ENCODE results near the gene POPDC2. TPM values are rescaled to one million over a fixed set of nuclear protein-coding genes. Genes with fewer than 3 reads are reported as not detected.
"Not testable (repeated sequence)": the region's sequence is repeated elsewhere in the genome, so short reads cannot be mapped to it uniquely, and the experiment has no call there.

The POPDC2 gene
- total RNA-seq, 1 donor from 2014 or later = 13.6 TPM

DNA sequence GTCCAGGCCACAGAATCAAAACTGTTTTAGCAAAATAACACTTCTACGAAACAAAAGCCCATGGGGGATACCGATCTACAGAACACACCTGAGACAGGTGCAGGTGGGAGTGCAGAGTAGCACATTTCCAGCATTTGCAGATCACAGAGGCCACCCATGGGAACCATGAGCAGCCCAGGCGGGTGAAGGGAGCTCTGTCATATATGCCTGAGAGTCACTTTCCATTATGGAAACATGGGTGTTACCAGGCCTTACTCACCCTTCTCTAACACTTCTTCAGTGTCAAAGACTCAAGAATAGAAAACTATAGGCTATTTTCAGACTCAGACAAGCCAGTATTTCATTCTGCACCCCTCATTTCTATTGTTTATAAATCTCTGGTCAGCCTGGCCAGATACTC lies 59.2 kb downstream of the POPDC2 start:
- no peak overlapping the region for H3K4me3 ChIP-seq (ENCODE audit: low read length in 3 of 3)

DNA sequence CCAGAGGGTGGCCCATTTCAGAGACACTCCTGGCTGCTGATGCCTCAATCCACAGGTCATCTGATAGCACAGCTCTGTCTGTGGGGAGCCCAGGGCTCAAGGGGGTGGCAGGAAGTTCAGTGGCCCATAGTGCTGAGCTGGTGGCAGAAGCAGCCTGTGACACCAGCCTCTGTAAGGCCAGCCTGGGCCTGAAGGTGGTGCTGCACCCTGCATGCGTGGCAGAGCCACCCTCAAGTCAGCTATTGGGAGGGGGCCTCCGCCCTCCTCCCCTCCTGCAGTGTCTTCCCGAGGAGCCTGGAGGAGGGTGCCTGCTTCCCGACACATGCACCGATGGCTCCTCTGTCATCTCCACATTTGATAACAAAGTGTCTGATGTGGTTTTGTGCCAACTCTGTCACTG lies 59.7 kb downstream of the POPDC2 start:
- no peak overlapping the region for H3K4me3 ChIP-seq (ENCODE audit: low read length in 3 of 3)
- no peaks in the 10 kb centered on the region for H3K9me3 ChIP-seq (ENCODE audit: control insufficient read depth in 3 of 3, low read length in 3 of 3)
- no peak overlapping the region for H3K9ac ChIP-seq (ENCODE audit: low read depth in 1 of 3, low read length in 3 of 3)
- no peaks in the 10 kb centered on the region for H3K27me3 ChIP-seq (ENCODE audit: control insufficient read depth in 3 of 3, insufficient read depth in 3 of 3, low read length in 3 of 3)
- H3K27ac ChIP-seq (ENCODE audit: low read depth, low read length) = no peak overlapping the region
- no peaks in the 10 kb centered on the region for H3K36me3 ChIP-seq (ENCODE audit: control insufficient read depth in 3 of 3, insufficient read depth in 3 of 3, low read length in 3 of 3)
- peaks cover 28 to 45% (median 42%) of the 10 kb centered on the region in 3 donors for H3K4me1 ChIP-seq (ENCODE audit: control insufficient read depth in 3 of 3, insufficient read depth in 3 of 3, low read length in 3 of 3)

More for the DNA sequence above, 59.2 kb downstream of the POPDC2 start:
- no peak overlapping the region for H3K27ac ChIP-seq (ENCODE audit: low read depth, low read length)
- peaks cover 23 to 41% (median 38%) of the 10 kb centered on the region in 3 donors for H3K4me1 ChIP-seq (ENCODE audit: control insufficient read depth in 3 of 3, insufficient read depth in 3 of 3, low read length in 3 of 3)
- no peaks in the 10 kb centered on the region for H3K9me3 ChIP-seq (ENCODE audit: control insufficient read depth in 3 of 3, low read length in 3 of 3)
- H3K27me3 ChIP-seq (ENCODE audit: control insufficient read depth in 3 of 3, insufficient read depth in 3 of 3, low read length in 3 of 3) = no peaks in the 10 kb centered on the region
- H3K36me3 ChIP-seq (ENCODE audit: control insufficient read depth in 3 of 3, insufficient read depth in 3 of 3, low read length in 3 of 3) = no peaks in the 10 kb centered on the region
- H3K9ac ChIP-seq (ENCODE audit: low read depth in 1 of 3, low read length in 3 of 3) = no peak overlapping the region

DNA sequence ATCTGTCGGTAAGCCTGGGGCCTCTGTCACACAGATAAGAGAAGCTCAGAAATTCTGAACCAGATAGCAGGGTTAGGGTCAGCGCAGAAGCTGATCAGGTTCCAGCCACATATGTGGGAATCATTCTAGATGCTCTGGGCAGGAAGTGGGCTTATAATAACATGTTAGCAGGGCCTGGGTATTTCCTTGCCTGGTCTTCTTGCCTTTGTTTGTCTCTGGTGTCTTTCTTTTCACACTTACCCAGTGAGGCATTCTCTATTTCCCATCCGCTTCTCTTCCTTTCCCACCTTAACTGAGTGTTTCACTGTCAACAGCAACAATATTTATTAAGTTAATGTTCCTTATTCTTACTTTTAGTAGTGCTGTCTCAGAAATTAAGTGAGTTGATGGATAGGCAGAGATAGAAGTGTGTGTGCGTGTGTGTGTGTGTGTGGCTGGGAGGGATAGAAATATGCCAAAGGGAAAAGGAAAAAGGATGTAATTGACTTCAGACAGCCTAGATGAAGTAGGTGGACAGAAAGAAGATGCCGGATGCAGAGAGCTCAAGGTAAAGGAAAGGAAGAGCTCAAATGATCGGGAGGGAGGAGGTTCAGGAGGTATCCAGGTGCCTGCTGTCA lies 60.7 kb downstream of the POPDC2 start:
- Histone ChIP-seq H3K36me3 (ENCODE audit: control insufficient read depth in 3 of 3, insufficient read depth in 3 of 3, low read length in 3 of 3) (no peaks in the 10 kb centered on the region), H3K27ac (ENCODE audit: low read depth, low read length) (no peak overlapping the region), H3K4me1 (ENCODE audit: control insufficient read depth in 3 of 3, insufficient read depth in 3 of 3, low read length in 3 of 3) (peaks cover 32 to 51% (median 49%) of the 10 kb centered on the region in 3 donors), H3K9ac (ENCODE audit: low read depth in 1 of 3, low read length in 3 of 3) (no peak overlapping the region), H3K9me3 (ENCODE audit: control insufficient read depth in 3 of 3, low read length in 3 of 3) (no peaks in the 10 kb centered on the region), H3K27me3 (ENCODE audit: control insufficient read depth in 3 of 3, insufficient read depth in 3 of 3, low read length in 3 of 3) (no peaks in the 10 kb centered on the region), H3K4me3 (ENCODE audit: low read length in 3 of 3) (no peak overlapping the region)

DNA sequence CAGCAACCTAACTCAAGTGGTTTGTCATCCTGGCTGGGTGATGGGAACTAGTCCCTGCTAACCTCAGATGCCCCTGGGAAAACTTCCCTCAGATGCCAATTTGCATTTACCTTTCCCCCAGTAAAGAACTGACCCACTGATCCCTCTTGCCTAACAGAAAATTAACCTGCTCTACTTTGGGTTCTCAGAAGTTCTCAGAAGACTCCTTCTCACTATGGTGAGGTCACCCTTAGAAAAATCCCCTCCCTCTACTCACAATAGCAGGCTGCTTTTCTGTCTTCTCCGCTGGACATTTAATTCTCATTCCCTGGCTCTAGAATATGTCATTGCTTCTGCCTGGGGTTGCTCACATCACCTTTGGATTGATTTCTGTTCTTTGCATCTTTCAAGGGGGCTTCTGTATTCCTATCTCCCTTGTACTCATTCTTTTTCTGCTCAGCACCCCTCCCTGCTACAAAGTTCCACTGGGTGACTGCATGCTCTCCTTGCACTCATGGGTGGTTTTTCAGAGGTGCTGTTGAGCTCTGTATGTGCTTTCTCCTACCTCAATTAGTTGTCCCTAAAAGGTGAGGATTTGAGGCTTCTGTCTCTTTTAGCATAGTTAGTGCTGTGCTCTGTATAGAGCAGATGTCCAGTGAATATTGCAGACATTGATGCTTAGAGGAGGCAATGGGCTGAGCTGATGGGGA lies 61.8 kb downstream of the POPDC2 start:
- H3K4me3 ChIP-seq (ENCODE audit: low read length in 3 of 3) = no peak overlapping the region
- no peaks in the 10 kb centered on the region for H3K27me3 ChIP-seq (ENCODE audit: control insufficient read depth in 3 of 3, insufficient read depth in 3 of 3, low read length in 3 of 3)
- no peaks in the 10 kb centered on the region for H3K36me3 ChIP-seq (ENCODE audit: control insufficient read depth in 3 of 3, insufficient read depth in 3 of 3, low read length in 3 of 3)
- no peak overlapping the region for H3K9ac ChIP-seq (ENCODE audit: low read depth in 1 of 3, low read length in 3 of 3)
- peak overlapping the region; percentile 5 for H3K27ac ChIP-seq (ENCODE audit: low read depth, low read length)
- no peaks in the 10 kb centered on the region for H3K9me3 ChIP-seq (ENCODE audit: control insufficient read depth in 3 of 3, low read length in 3 of 3)
- H3K4me1 ChIP-seq (ENCODE audit: control insufficient read depth in 3 of 3, insufficient read depth in 3 of 3, low read length in 3 of 3) = peaks cover 32 to 51% (median 49%) of the 10 kb centered on the region in 3 donors

DNA sequence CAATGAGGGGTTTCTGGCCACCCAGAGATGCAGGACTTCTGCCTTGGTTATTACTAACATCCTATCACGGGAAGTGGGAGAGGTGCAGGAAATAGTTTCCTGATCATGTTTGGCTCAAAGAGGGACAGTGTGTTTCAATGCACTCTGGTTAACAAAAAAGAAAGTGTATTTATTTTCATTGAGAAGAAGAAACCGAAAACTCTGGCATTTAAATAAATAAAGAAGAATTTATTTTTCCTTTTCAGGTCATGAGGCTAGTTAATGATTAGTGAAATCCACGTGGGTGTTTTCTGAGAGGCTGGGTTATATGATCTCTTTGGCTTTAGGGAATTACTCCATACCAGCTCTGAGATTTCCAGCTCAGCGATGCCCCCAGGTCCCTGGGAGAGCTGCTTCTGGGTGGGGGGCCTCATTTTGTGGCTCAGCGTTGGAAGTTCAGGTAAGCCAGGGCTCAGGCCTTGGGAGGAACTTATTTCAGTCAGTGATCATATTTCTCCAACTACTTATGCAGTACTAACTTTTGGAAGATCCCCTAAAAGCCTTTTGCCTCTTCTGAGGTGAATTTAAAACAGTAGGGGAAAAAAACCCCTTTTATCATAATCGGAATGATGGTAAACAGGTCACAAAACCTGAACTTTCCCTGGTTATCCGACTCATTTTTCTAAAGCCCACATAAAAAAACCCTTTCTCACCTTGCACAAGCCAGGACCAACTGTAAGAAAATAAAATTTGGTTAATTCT lies 62.7 kb downstream of the POPDC2 start, which contains the start of gene PLA1A:
Gene PLA1A, plus strand, starts transcription at position 338 of the 741 bp plus-strand sequence. Its CDS starts 29 bp downstream, at position 367.
- Histone ChIP-seq H3K9me3 (ENCODE audit: control insufficient read depth in 3 of 3, low read length in 3 of 3) (no peaks in the 10 kb centered on the region), H3K36me3 (ENCODE audit: control insufficient read depth in 3 of 3, insufficient read depth in 3 of 3, low read length in 3 of 3) (no peaks in the 10 kb centered on the region), H3K4me3 (ENCODE audit: low read length in 3 of 3) (no peak within 1 kb of the TSS), H3K27ac (ENCODE audit: low read depth, low read length) (peak within 1 kb of the TSS; percentile 85), H3K4me1 (ENCODE audit: control insufficient read depth in 3 of 3, insufficient read depth in 3 of 3, low read length in 3 of 3) (peaks cover 32 to 51% (median 44%) of the 10 kb centered on the region in 3 donors), H3K27me3 (ENCODE audit: control insufficient read depth in 3 of 3, insufficient read depth in 3 of 3, low read length in 3 of 3) (no peaks in the 10 kb centered on the region), H3K9ac (ENCODE audit: low read depth in 1 of 3, low read length in 3 of 3) (peak within 1 kb of the TSS in 1 of 3 donors; percentile 23)

DNA sequence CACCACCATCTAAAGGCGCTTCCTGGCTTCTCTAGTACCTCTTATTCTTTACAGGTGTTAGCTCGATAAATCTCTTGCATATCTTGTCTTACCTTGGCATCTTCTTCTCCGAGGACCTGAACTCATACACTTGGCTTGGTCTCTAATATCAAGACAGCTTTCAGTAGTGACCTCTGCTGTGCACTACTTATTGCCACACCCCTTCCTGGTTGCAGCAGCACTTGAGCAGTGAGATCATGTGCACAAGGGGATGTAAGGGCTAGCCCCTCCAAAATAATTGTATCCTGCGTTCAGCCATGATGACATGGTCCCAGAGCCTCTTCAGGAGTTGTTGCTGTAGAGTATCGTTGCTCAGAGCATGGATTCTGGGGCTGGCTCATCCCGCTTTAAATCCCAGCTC lies 64.0 kb downstream of the POPDC2 start:
- peak overlapping the region in 2 of 3 donors; percentile 57 to 68 for H3K4me3 ChIP-seq (ENCODE audit: low read length in 3 of 3)
- H3K27me3 ChIP-seq (ENCODE audit: control insufficient read depth in 3 of 3, insufficient read depth in 3 of 3, low read length in 3 of 3) = no peaks in the 10 kb centered on the region
- no peaks in the 10 kb centered on the region for H3K9me3 ChIP-seq (ENCODE audit: control insufficient read depth in 3 of 3, low read length in 3 of 3)
- peaks cover 32 to 50% (median 43%) of the 10 kb centered on the region in 3 donors for H3K4me1 ChIP-seq (ENCODE audit: control insufficient read depth in 3 of 3, insufficient read depth in 3 of 3, low read length in 3 of 3)
- H3K27ac ChIP-seq (ENCODE audit: low read depth, low read length) = peak overlapping the region; percentile 85
- H3K9ac ChIP-seq (ENCODE audit: low read depth in 1 of 3, low read length in 3 of 3) = peak overlapping the region in 2 of 3 donors; percentile 51 to 78
- H3K36me3 ChIP-seq (ENCODE audit: control insufficient read depth in 3 of 3, insufficient read depth in 3 of 3, low read length in 3 of 3) = no peaks in the 10 kb centered on the region

DNA sequence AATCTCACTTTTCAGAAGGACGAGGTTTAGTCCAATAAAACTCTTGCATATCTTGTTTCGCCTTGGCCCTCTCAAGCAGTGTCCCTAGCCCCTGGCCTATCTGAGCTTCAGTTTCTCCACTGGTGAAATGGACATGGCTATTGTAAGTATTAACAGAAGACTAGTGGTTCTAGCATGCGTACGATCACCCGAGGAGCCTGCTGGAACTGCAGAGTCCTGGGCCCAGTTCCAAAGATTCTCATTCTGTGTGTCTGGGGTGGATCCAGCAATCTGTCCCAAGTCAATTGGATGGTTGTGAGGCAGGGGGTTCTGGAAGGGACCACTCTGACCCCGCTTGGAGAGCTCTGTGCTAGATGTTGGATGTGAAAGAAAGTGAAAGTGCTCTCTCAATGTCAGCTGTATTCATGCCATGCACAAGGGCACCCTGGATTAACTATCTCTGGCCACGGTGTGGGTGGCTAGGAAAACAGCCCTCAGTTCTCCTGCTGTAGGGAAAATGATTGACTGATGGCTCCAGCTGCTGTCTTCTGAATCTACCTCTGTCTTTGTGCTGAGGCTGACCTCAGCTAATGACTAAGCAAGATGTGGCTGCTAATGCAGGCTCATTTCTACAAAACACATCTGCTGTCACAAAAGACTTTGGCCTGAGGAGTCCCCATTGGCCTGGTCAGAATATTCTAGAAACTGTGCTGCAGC lies 64.6 kb downstream of the POPDC2 start:
- peaks cover 32 to 44% (median 43%) of the 10 kb centered on the region in 3 donors for H3K4me1 ChIP-seq (ENCODE audit: control insufficient read depth in 3 of 3, insufficient read depth in 3 of 3, low read length in 3 of 3)
- H3K4me3 ChIP-seq (ENCODE audit: low read length in 3 of 3) = peak overlapping the region; percentile 57 to 71 (median 68)
- H3K9me3 ChIP-seq (ENCODE audit: control insufficient read depth in 3 of 3, low read length in 3 of 3) = no peaks in the 10 kb centered on the region
- H3K36me3 ChIP-seq (ENCODE audit: control insufficient read depth in 3 of 3, insufficient read depth in 3 of 3, low read length in 3 of 3) = no peaks in the 10 kb centered on the region
- H3K27me3 ChIP-seq (ENCODE audit: control insufficient read depth in 3 of 3, insufficient read depth in 3 of 3, low read length in 3 of 3) = no peaks in the 10 kb centered on the region
- peak overlapping the region; percentile 51 to 78 (median 57) for H3K9ac ChIP-seq (ENCODE audit: low read depth in 1 of 3, low read length in 3 of 3)
- H3K27ac ChIP-seq (ENCODE audit: low read depth, low read length) = peak overlapping the region; percentile 85

DNA sequence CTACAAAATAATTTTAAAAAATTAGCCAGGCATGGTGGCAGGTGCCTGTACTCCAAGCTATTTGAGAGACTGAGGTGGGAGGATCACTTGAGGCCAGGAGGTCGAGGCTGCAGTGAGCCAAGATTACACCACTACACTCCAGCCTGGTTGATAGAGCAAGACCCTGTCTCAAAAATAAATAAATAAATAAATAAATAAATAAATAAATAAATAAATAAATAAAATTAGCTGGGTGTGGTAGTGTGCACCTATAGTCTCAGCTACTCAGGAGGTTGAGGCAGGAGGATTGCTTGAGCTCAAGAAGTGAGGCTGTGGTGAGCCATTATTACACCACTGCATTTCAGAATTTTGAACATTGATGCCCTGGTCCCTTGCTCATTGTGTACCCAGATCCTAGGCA lies 65.5 kb downstream of the POPDC2 start:
- H3K9ac ChIP-seq (ENCODE audit: low read depth in 1 of 3, low read length in 3 of 3); H3K27me3 ChIP-seq (ENCODE audit: control insufficient read depth in 3 of 3, insufficient read depth in 3 of 3, low read length in 3 of 3); H3K36me3 ChIP-seq (ENCODE audit: control insufficient read depth in 3 of 3, insufficient read depth in 3 of 3, low read length in 3 of 3); H3K9me3 ChIP-seq (ENCODE audit: control insufficient read depth in 3 of 3, low read length in 3 of 3); H3K4me3 ChIP-seq (ENCODE audit: low read length in 3 of 3): not testable (repeated sequence)
- Histone ChIP-seq H3K27ac (ENCODE audit: low read depth, low read length) (peak overlapping the region; percentile 85), H3K4me1 (ENCODE audit: control insufficient read depth in 3 of 3, insufficient read depth in 3 of 3, low read length in 3 of 3) (peaks cover 32 to 43% (median 41%) of the 10 kb centered on the region in 3 donors)

DNA sequence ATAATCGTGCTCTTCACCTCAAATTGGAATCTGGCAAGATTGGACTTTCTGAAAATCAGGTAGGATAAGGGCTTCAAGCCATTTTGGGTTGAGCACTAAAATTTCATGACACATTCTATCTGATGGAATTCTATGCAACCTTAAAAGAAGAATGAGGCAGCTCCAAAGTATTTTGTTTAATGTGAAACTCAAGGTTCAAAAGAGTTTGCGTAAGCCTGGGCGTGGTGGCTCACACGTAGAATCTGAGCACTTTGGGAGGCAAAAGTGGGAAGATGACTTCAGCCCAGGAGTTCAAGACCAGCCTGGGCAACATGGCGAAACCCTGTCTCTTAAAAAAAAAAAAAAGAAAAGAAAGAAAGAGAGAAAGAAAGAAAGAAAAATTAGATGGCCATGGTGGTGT lies 66.3 kb downstream of the POPDC2 start:
- H3K9me3 ChIP-seq (ENCODE audit: control insufficient read depth in 3 of 3, low read length in 3 of 3) = no peaks in the 10 kb centered on the region
- no peak overlapping the region for H3K27ac ChIP-seq (ENCODE audit: low read depth, low read length)
- H3K27me3 ChIP-seq (ENCODE audit: control insufficient read depth in 3 of 3, insufficient read depth in 3 of 3, low read length in 3 of 3) = no peaks in the 10 kb centered on the region
- no peak overlapping the region for H3K9ac ChIP-seq (ENCODE audit: low read depth in 1 of 3, low read length in 3 of 3)
- no peak overlapping the region for H3K4me3 ChIP-seq (ENCODE audit: low read length in 3 of 3)
- H3K4me1 ChIP-seq (ENCODE audit: control insufficient read depth in 3 of 3, insufficient read depth in 3 of 3, low read length in 3 of 3) = peaks cover 29 to 37% (median 35%) of the 10 kb centered on the region in 3 donors
- peaks cover 0 to 4% (median 1%) of the 10 kb centered on the region in 3 donors for H3K36me3 ChIP-seq (ENCODE audit: control insufficient read depth in 3 of 3, insufficient read depth in 3 of 3, low read length in 3 of 3)

Measured in skeletal muscle tissue (tissue), 4 donors.